Measurements from ENCODE around the gene SIN3A. TPM values are rescaled to one million over a fixed set of nuclear protein-coding genes. Genes with fewer than 3 reads are reported as not detected.
"Not testable (repeated sequence)": the region's sequence is repeated elsewhere in the genome, so short reads cannot be mapped to it uniquely, and the experiment has no call there.

The SIN3A gene
- total RNA-seq, 4 donors from 2014 or later, result 31.5 to 53.6 (median 35.2) TPM

DNA sequence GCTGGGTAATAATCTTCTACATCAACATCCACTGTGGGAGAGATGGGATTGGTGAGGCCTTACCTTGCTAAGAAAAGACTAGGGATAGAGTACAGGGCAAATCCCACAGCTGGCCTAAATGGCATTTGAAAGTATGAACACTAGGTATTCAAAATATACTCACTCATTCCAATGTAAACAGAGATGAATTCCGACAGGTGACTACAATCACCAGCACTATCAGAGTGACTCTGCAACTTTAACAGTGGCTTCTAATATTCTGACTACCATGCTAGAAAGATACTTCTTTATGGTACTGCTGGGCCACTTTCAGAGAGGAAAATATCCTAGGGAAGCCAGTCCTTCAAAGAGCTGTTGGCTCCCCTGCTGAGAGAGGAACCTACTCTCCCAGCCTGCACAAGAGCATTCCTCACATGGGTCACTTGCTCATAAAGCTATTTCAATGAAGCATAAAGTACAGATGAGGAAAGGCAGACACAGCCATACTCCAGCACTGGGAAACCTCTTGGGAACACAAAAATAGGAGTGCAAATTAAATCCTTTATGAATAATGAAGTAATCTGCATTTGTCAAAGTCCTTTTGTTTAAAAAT, 61.6 kb downstream of the SIN3A start:
- no peak for DNase-seq
- TF ChIP-seq CTCF (IDR thresholded peaks at IDR 0.05) (no peak), POLR2A (IDR thresholded peaks at IDR 0.05) (no peak)
- H3K27me3 ChIP-seq, result no peaks in the 10 kb centered on the region
- no peak overlapping the region for H3K4me3 ChIP-seq
- no peaks in the 10 kb centered on the region for H3K4me1 ChIP-seq
- no peaks in the 10 kb centered on the region for H3K9me3 ChIP-seq
- H3K27ac ChIP-seq, result no peak overlapping the region
- peaks cover 0 to 90% (median 0%) of the 10 kb centered on the region in 3 donors for H3K36me3 ChIP-seq

DNA sequence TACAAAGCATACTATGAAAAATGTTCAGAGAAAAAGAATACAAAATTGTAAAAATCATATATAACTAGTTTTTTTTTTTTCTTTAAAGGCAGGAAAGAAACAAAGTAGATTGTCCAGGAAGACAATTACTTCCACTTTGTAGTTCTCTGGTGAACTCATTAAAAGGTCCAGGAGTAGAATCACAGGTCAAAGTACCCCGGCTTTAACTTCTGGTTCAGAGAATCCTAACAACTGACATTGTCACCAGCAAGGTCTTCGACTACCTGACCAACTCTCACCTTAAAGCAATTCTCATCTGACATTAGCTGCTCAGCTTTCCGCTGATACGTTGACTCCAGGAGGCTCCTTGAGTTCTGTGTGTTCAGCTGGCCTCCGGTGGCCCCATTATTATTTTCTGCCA, 67.5 kb downstream of the SIN3A start:
- Histone ChIP-seq H3K27ac (peak overlapping the region in 1 of 4 donors; percentile 16), H3K36me3 (peaks cover 0 to 88% (median 3%) of the 10 kb centered on the region in 3 donors)
- H3K4me1 ChIP-seq, H3K9me3 ChIP-seq, DNase-seq, H3K27me3 ChIP-seq, H3K4me3 ChIP-seq: not testable (repeated sequence)

DNA sequence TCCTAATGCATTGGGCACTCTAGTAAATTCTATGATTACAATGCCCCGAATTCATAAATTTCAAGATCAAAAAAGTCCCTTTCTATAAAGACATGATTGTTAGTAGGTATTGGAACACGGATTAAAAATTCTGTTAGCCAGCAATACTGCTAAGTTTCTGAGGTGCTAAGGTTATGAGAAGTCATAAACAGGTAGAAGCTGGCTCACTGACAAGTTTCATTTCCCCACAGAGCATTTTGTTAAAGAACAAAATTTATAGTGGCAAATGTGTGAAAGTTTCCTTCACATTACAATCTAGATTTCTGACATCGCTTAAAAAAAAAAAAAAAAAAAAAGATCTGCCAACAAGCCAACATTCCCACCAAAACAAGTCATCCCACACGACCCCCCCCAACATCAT, 70.7 kb downstream of the SIN3A start:
- no peaks in the 10 kb centered on the region for H3K27me3 ChIP-seq
- no peak for DNase-seq
- no peaks in the 10 kb centered on the region for H3K9me3 ChIP-seq
- H3K27ac ChIP-seq, result no peak overlapping the region
- peaks cover 0 to 89% (median 3%) of the 10 kb centered on the region in 3 donors for H3K36me3 ChIP-seq
- no peak overlapping the region for H3K4me3 ChIP-seq
- H3K4me1 ChIP-seq, result peaks cover 0 to 3% (median 0%) of the 10 kb centered on the region in 4 donors
- TF ChIP-seq CTCF (IDR thresholded peaks at IDR 0.05), result no peak
- no peak for TF ChIP-seq POLR2A (IDR thresholded peaks at IDR 0.05)

DNA sequence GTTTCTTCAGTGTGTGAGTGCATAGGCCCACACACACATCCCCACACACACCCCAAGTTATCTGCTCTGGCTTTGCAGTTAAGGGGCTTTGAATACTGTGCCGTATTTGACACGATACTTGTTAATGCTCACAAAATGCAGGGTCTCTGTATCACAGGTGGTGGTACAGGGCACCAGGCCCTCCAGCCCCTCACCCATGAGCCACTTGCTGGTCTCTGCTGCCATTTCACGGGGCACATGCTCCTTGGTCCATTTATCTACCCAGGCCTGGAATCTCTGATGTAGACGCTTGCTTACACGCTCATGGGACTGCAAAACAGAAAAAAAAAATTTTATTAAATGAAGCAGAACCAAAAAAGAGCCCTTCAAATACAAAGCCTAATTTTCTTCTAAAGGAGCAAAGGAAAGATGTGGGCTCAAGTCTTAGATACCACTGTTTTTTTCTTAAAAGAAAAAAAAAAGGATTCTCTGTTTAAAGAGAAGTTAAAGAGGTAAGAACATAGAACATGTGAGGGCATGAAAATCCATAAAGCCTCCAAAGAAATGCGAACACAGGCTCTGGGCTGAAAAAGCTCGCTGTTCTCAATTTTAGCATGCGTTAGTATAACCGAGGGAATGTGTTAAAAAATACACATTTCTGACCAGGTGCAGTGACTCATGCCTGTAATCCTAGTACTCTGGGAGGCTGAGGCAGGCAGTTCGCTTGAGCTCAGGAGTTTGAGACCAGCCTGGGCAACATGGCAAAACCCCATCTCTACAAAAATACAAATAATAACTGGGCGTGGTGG, 79.4 kb downstream of the SIN3A start:
- no peak for DNase-seq
- Histone ChIP-seq H3K27ac (no peak overlapping the region), H3K4me3 (no peak overlapping the region), H3K4me1 (peaks cover 0 to 20% (median 6%) of the 10 kb centered on the region in 4 donors), H3K36me3 (peaks cover 0 to 61% (median 0%) of the 10 kb centered on the region in 3 donors), H3K9me3 (no peaks in the 10 kb centered on the region), H3K27me3 (no peaks in the 10 kb centered on the region)
- TF ChIP-seq POLR2A (IDR thresholded peaks at IDR 0.05) (no peak), CTCF (IDR thresholded peaks at IDR 0.05) (no peak)

DNA sequence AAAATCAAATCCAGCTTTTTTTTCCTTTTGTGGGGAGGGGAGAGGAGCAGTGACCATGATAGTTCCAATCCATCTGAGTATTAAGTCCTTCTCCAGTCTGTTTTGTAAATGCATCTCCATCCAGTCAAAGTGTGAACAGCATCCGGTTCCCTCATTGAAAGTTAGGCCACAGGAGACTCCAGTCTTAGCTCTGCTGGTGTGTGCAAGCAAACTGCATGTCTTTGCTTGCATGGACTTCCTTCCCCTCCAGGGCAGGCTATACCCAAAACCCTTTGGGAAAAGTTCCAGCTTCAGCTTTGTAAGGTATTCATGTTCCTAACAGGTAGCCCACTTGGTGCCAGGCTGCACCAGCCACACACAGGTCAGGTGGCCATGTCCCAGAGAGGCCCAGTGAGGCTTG, 80.0 kb downstream of the SIN3A start:
- no peaks in the 10 kb centered on the region for H3K27me3 ChIP-seq
- no peak overlapping the region for H3K4me3 ChIP-seq
- H3K4me1 ChIP-seq, result peaks cover 0 to 20% (median 6%) of the 10 kb centered on the region in 4 donors
- no peak overlapping the region for H3K27ac ChIP-seq
- H3K9me3 ChIP-seq, result no peaks in the 10 kb centered on the region
- no peak for DNase-seq
- H3K36me3 ChIP-seq, result peaks cover 0 to 60% (median 0%) of the 10 kb centered on the region in 3 donors
- TF ChIP-seq POLR2A (IDR thresholded peaks at IDR 0.05), result no peak
- no peak for TF ChIP-seq CTCF (IDR thresholded peaks at IDR 0.05)

GRCh38 chr15:75369897-75370581, 81.5 kb downstream of the SIN3A start:
- DNase-seq, result no peak
- H3K27me3 ChIP-seq, result no peaks in the 10 kb centered on the region
- peaks cover 0 to 20% (median 6%) of the 10 kb centered on the region in 4 donors for H3K4me1 ChIP-seq
- TF ChIP-seq CTCF (IDR thresholded peaks at IDR 0.05) (no peak), POLR2A (IDR thresholded peaks at IDR 0.05) (no peak)
- no peak overlapping the region for H3K4me3 ChIP-seq
- H3K27ac ChIP-seq, result peak overlapping the region in 2 of 4 donors; percentile 98 to 100
- no peaks in the 10 kb centered on the region for H3K9me3 ChIP-seq
- H3K36me3 ChIP-seq, result peaks cover 0 to 60% (median 0%) of the 10 kb centered on the region in 3 donors

Measured in Peyer's patch (tissue), 4 donors.